Cardiac muscle cell (in vitro differentiated cells and primary cell): Measurements from ENCODE around the gene SND1. TPM values are rescaled to one million over a fixed set of nuclear protein-coding genes. Genes with fewer than 3 reads are reported as not detected.

Experiments used
- DNase-seq, 2 donors: peaks; one replicate each; pipeline versions ENCODE4 v3.0.0 to v3.0.0-alpha.2; 2010 to 2017; ENCODE audit warnings: low read depth in 1 of 2, low spot score in 1 of 2
- H3K27ac ChIP-seq: fragments of 200-600 bp; sonication (generic); 2 replicates; pipeline ENCODE4 v1.5.1; 2016
- H3K27me3 ChIP-seq: fragments of 200-600 bp; sonication (generic); 2 replicates; pipeline ENCODE4 v1.6.0; 2016; ENCODE audit warnings: control low read depth
- H3K36me3 ChIP-seq: fragments of 200-600 bp; sonication (generic); 2 replicates; pipeline ENCODE4 v1.5.1; 2016; ENCODE audit warnings: control low read depth
- H3K4me1 ChIP-seq: fragments of 200-600 bp; sonication (generic); 2 replicates; pipeline ENCODE4 v1.8.1; 2017; ENCODE audit warnings: low read depth, mild to moderate bottlenecking, mixed run types
- H3K4me3 ChIP-seq: fragments of 200-600 bp; sonication (generic); 2 replicates; pipeline ENCODE4 v1.5.1; 2016; ENCODE audit warnings: mild to moderate bottlenecking
- H3K9me3 ChIP-seq: fragments of 200-600 bp; sonication (generic); 2 replicates; pipeline ENCODE4 v1.5.1; 2017; ENCODE audit warnings: low read depth, mild to moderate bottlenecking, control low read depth
- polyA plus RNA-seq: library from polyadenylated mRNA; unstranded; fragments of >200 nt; fragmentation: Nextera tagmentation; extraction: Ambion mirVana; gene quantifications from 2 replicates; pipeline ENCODE4 v1.2.1, GENCODE V29; 2016
- total RNA-seq: library from RNA; depleted of rRNA; stranded (reverse); fragments of >200 nt; gene quantifications from 2 replicates; pipeline ENCODE4 v1.2.3, GENCODE V29; 2016
- TF ChIP-seq, protein P1 (sequence below): IDR thresholded peaks from 2 replicates; pipeline ENCODE4 v1.5.1; 2012; ENCODE audit warnings: low read depth, mild to moderate bottlenecking, low read length

Gene SND1
- total and polyA plus RNA-seq, 2 experiments from 2014 or later: 114 to 172 TPM

- Histone ChIP-seq H3K27me3 (no peaks in the 10 kb centered on the region), H3K36me3 (no peaks in the 10 kb centered on the region), H3K9me3 (no peaks in the 10 kb centered on the region), H3K27ac (peak overlapping the region; percentile 21), H3K4me1 (peaks cover 57% of the 10 kb centered on the region), H3K4me3 (no peak overlapping the region)
- no peak for DNase-seq
- TF ChIP-seq, protein P1, sequence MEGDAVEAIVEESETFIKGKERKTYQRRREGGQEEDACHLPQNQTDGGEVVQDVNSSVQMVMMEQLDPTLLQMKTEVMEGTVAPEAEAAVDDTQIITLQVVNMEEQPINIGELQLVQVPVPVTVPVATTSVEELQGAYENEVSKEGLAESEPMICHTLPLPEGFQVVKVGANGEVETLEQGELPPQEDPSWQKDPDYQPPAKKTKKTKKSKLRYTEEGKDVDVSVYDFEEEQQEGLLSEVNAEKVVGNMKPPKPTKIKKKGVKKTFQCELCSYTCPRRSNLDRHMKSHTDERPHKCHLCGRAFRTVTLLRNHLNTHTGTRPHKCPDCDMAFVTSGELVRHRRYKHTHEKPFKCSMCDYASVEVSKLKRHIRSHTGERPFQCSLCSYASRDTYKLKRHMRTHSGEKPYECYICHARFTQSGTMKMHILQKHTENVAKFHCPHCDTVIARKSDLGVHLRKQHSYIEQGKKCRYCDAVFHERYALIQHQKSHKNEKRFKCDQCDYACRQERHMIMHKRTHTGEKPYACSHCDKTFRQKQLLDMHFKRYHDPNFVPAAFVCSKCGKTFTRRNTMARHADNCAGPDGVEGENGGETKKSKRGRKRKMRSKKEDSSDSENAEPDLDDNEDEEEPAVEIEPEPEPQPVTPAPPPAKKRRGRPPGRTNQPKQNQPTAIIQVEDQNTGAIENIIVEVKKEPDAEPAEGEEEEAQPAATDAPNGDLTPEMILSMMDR: no peak
Measured at GRCh38 chr7:128011131-128011661, 359.2 kb downstream of the SND1 start.

GRCh38 chr7:128014811-128015210 is 362.8 kb downstream of the SND1 start:
- no peak for DNase-seq
- Histone ChIP-seq H3K9me3 (no peaks in the 10 kb centered on the region), H3K4me3 (no peak overlapping the region), H3K27ac (no peak overlapping the region), H3K36me3 (no peaks in the 10 kb centered on the region), H3K27me3 (no peaks in the 10 kb centered on the region), H3K4me1 (peaks cover 32% of the 10 kb centered on the region)
- TF ChIP-seq, protein P1: no peak

GRCh38 chr7:128017460-128017859 is 365.5 kb downstream of the SND1 start:
- H3K4me1 ChIP-seq: peaks cover 20% of the 10 kb centered on the region
- no peaks in the 10 kb centered on the region for H3K27me3 ChIP-seq
- H3K36me3 ChIP-seq: no peaks in the 10 kb centered on the region
- TF ChIP-seq, protein P1: no peak
- H3K27ac ChIP-seq: no peak overlapping the region
- DNase-seq: no peak
- no peak overlapping the region for H3K4me3 ChIP-seq
- no peaks in the 10 kb centered on the region for H3K9me3 ChIP-seq

DNA sequence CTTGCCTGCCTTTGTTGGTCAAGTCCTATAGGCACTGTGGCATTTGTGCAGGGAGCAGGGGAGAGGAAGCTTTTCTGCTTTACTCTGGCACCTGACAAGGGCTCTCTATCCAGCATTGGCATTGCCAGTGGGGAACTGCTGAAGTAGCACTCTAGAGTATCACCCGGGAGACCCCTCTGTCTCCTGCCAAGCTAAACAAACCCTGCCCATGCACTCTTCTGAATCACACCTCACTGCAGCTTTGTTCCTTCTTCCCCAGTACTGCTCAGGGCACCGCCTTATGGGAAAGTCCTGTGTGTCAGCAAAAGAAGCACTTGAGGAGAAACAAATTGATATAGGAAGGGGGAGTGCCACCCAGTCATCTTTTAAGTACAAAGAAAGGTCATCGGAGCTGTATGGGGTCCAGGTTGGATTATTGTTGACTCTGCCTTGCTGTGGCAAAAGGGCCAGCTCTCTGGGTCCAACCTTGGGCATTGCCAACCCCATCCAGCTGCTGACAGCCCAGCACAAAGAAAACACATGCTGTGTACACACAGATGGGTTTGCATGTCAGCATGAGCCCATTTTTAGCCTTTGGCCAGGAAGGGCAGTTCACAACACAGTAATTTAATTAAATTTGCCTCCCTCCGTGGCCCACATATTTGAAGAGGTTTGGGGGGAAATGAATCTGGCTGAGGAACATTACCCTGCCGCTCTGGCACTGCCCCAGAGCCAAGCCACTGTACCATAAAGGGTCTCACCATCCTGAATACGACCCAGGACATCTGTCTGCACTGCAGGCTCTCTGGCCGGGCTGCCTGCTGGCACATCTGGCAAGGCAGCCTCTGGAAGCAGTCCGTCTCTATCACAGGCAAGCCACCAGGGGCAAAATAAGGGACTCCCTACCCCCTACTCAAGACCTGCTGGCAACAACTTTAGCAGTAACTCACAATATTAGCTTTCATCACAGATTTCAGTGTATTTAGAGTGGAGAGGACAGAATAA is 366.2 kb downstream of the SND1 start:
- H3K4me1 ChIP-seq: peaks cover 20% of the 10 kb centered on the region
- H3K27me3 ChIP-seq: no peaks in the 10 kb centered on the region
- no peaks in the 10 kb centered on the region for H3K36me3 ChIP-seq
- H3K9me3 ChIP-seq: no peaks in the 10 kb centered on the region
- no peak overlapping the region for H3K4me3 ChIP-seq
- TF ChIP-seq, protein P1: no peak
- H3K27ac ChIP-seq: no peak overlapping the region
- DNase-seq: no peak

GRCh38 chr7:128019288-128019687 is 367.3 kb downstream of the SND1 start:
- TF ChIP-seq, protein P1: no peak
- no peaks in the 10 kb centered on the region for H3K9me3 ChIP-seq
- no peak overlapping the region for H3K27ac ChIP-seq
- no peak overlapping the region for H3K4me3 ChIP-seq
- peaks cover 19% of the 10 kb centered on the region for H3K4me1 ChIP-seq
- no peaks in the 10 kb centered on the region for H3K27me3 ChIP-seq
- no peak for DNase-seq
- H3K36me3 ChIP-seq: no peaks in the 10 kb centered on the region
